HepG2 (cell line): ENCODE results near the gene NOX4. TPM values are rescaled to one million over a fixed set of nuclear protein-coding genes. Genes with fewer than 3 reads are reported as not detected.

Experiments
- ATAC-seq: fragments of 200-7000 bp; cut with Tn5 transposase; 3 replicates; pipeline ENCODE4 v1.9.1; 2020; ENCODE audit warnings: mild to moderate bottlenecking, moderate library complexity
- BruUV-seq: library from RNA; stranded (reverse); fragments of 400-500 nt; replicated peaks from 2 replicates; lab custom pipeline; 2021; lab: Mats Ljungman, UMichigan
- CTCF ChIA-PET: fragments of 300-600 bp; formaldehyde crosslinking; extraction: SDS; loops from one replicate; lab custom pipeline; 2021; ENCODE audit warnings: low total read pairs, inconsistent platforms, low intra/inter-chr PET ratio; lab: Yijun Ruan, JAX
- POLR2A ChIA-PET: fragments of 350-600 bp; sonication (Branson Sonifier 250); formaldehyde crosslinking; loops from one replicate; lab custom pipeline; 2020; ENCODE audit warnings: antibody characterized with exemption, inconsistent platforms; lab: Yijun Ruan, JAX
- DNase-seq: peaks from one replicate; pipeline ENCODE4 v3.0.0-alpha.2; 2015; ENCODE audit warnings: low spot score
- FAIRE-seq: peaks from 3 replicates; lab custom pipeline; 2011; peaks lifted over from hg19 to GRCh38; lab: Jason Lieb, UNC
- H2AFZ ChIP-seq: one replicate; pipeline ENCODE4 v1.6.1; 2011; ENCODE audit warnings: low read length, inconsistent platforms
- H3K27ac ChIP-seq: fragments of 300-600 bp; 3 replicates; pipeline ENCODE4 v1.8.0; 2011; ENCODE audit warnings: mixed run types, mild to moderate bottlenecking, mixed read lengths, low read length, inconsistent platforms; ENCODE audit not compliant: insufficient read depth; ENCODE audit errors: extremely low read length
- H3K27me3 ChIP-seq, 2 experiments: fragments of 200-600 bp in 1 of 2; 2 replicates in 1 of 2; 3 replicates in 1 of 2; pipeline versions ENCODE4 v1.6.0 to v1.8.0; 2011; ENCODE audit warnings: low read length in 2 of 2, mild to moderate bottlenecking in 2 of 2, moderate library complexity in 2 of 2, inconsistent platforms in 1 of 2; ENCODE audit not compliant: insufficient read depth in 2 of 2, control insufficient read depth in 1 of 2
- H3K36me3 ChIP-seq, 2 experiments: fragments of 200-600 bp in 1 of 2; replicated peaks in 1 of 2; 2 replicates in 1 of 2; 3 replicates in 1 of 2; pipeline versions ENCODE4 v1.5.1 to v1.8.0; 2011; ENCODE audit warnings: low read length in 2 of 2, inconsistent platforms in 1 of 2; ENCODE audit not compliant: insufficient read depth in 2 of 2, control insufficient read depth in 1 of 2
- H3K4me1 ChIP-seq: 2 replicates; pipeline ENCODE4 v1.5.1; 2012; ENCODE audit warnings: low read length, inconsistent platforms; ENCODE audit not compliant: insufficient read depth
- H3K4me2 ChIP-seq: 2 replicates; pipeline ENCODE4 v1.6.0; 2011; ENCODE audit warnings: low read depth, low read length, inconsistent platforms
- H3K4me3 ChIP-seq, 3 experiments: fragments of 200-600 bp in 1 of 3; sonication (generic), shearing (Covaris generic) in 1 of 3; replicated peaks in 1 of 3; 2 replicates each; pipeline ENCODE4 v1.5.1; 2011 to 2016; ENCODE audit warnings: low read length in 3 of 3, inconsistent platforms in 2 of 3, low read depth in 2 of 3, mild to moderate bottlenecking in 2 of 3, control low read depth in 1 of 3, mixed read lengths in 1 of 3; ENCODE audit not compliant: insufficient read depth in 1 of 3
- H3K79me2 ChIP-seq: one replicate; pipeline ENCODE4 v1.6.1; 2011; ENCODE audit warnings: low read length, inconsistent platforms; ENCODE audit not compliant: insufficient read depth
- H3K9ac ChIP-seq: 2 replicates; pipeline ENCODE4 v1.6.0; 2011; ENCODE audit warnings: mild to moderate bottlenecking, low read depth, low read length, inconsistent platforms; ENCODE audit not compliant: insufficient read depth
- H3K9me3 ChIP-seq: 2 replicates; pipeline ENCODE4 v1.5.1; 2012; ENCODE audit warnings: mild to moderate bottlenecking, low read length
- H4K20me1 ChIP-seq: 2 replicates; pipeline ENCODE4 v1.6.0; 2011; ENCODE audit warnings: inconsistent platforms, mild to moderate bottlenecking, low read length, moderate library complexity; ENCODE audit not compliant: insufficient read depth
- ATF7 ChIP-seq, 2 experiments: fragments of 450-650 bp in 1 of 2; sonication (generic) in 1 of 2; formaldehyde crosslinking in 1 of 2; IDR thresholded peaks; 2 replicates each; pipeline versions ENCODE4 v1.4.0 to v1.6.1; 2016 to 2020; ENCODE audit warnings: antibody characterized with exemption in 1 of 2, mild to moderate bottlenecking in 1 of 2, missing genetic modification reagents in 1 of 2
- BORCS8-MEF2B ChIP-seq: sonication (generic); formaldehyde crosslinking; IDR thresholded peaks from 2 replicates; pipeline ENCODE4 v1.8.0; 2022; ENCODE audit warnings: mild to moderate bottlenecking, missing genetic modification reagents
- CREB1 ChIP-seq, 2 experiments: fragments of 450-650 bp in 1 of 2; IDR thresholded peaks; 2 replicates each; pipeline ENCODE4 v1.6.1; 2016 to 2017; ENCODE audit warnings: control low read depth in 1 of 2, mild to moderate bottlenecking in 1 of 2, missing compliant biosample characterization in 1 of 2, missing genetic modification characterization in 1 of 2
- DNMT3B ChIP-seq: conservative IDR thresholded peaks from 2 replicates; pipeline ENCODE4 v1.6.1; 2016; ENCODE audit warnings: missing biosample characterization, control low read depth
- FOXK2 ChIP-seq: fragments of 450-650 bp; IDR thresholded peaks from 2 replicates; pipeline ENCODE4 v1.6.1; 2016
- HMGXB3 ChIP-seq: sonication (generic); formaldehyde crosslinking; IDR thresholded peaks from 2 replicates; pipeline ENCODE4 v1.4.0; 2020; ENCODE audit warnings: missing genetic modification reagents, borderline replicate concordance
- MEF2D ChIP-seq: sonication (generic); formaldehyde crosslinking; IDR thresholded peaks from 2 replicates; pipeline ENCODE4 v1.5.1; 2020; ENCODE audit warnings: mild to moderate bottlenecking, missing genetic modification reagents
- MTA1 ChIP-seq: sonication (generic); formaldehyde crosslinking; IDR thresholded peaks from 2 replicates; pipeline ENCODE4 v1.4.0; 2020; ENCODE audit warnings: missing genetic modification reagents, mild to moderate bottlenecking, borderline replicate concordance
- NFYB ChIP-seq: sonication (generic); formaldehyde crosslinking; IDR thresholded peaks from 2 replicates; pipeline ENCODE4 v1.4.0; 2020; ENCODE audit warnings: missing genetic modification reagents
- PHF20 ChIP-seq: sonication (generic); formaldehyde crosslinking; IDR thresholded peaks from 2 replicates; pipeline ENCODE4 v1.5.0; 2020; ENCODE audit warnings: mild to moderate bottlenecking, missing genetic modification reagents
- SCMH1 ChIP-seq: sonication (generic); formaldehyde crosslinking; IDR thresholded peaks from 2 replicates; pipeline ENCODE4 v1.9.0; 2021; ENCODE audit warnings: missing genetic modification reagents, mild to moderate bottlenecking, borderline replicate concordance
- ZBTB21 ChIP-seq: sonication (generic); formaldehyde crosslinking; IDR thresholded peaks from 2 replicates; pipeline ENCODE4 v1.4.0; 2020; ENCODE audit warnings: missing genetic modification reagents
- ZBTB25 ChIP-seq: IDR thresholded peaks from 2 replicates; pipeline ENCODE4 v1.6.1; 2018; ENCODE audit warnings: missing genetic modification reagents
- ZBTB7A ChIP-seq: sonication (generic); formaldehyde crosslinking; IDR thresholded peaks from 2 replicates; pipeline ENCODE4 v1.8.0; 2022; ENCODE audit warnings: mild to moderate bottlenecking, missing genetic modification reagents
- ZNF543 ChIP-seq: sonication (generic); formaldehyde crosslinking; IDR thresholded peaks from 2 replicates; pipeline ENCODE4 v1.4.0; 2020; ENCODE audit warnings: mild to moderate bottlenecking, missing genetic modification reagents
- WGBS: methylation state at CpG from one replicate; pipeline ENCODE4 v1.1.6; 2017; ENCODE audit warnings: low lambda C conversion rate; 5-methylcytosine and 5-hydroxymethylcytosine counted together
- in situ Hi-C: cut with HindIII; loops from 2 replicates; pipeline ENCODE4 v1.10.0; 2017; ENCODE audit warnings: low pct_unique_long_range_greater_than_20kb; ENCODE audit not compliant: extremely low pct_ligation_motif_present
- intact Hi-C: fragments of 100-400 bp; cut with micrococcal nuclease; formaldehyde crosslinking; loops from one replicate; pipeline ENCODE4 v1.10.0; 2022; ENCODE audit not compliant: unreplicated experiment
- polyA plus RNA-seq, 8 experiments: library from polyadenylated mRNA; depleted of rRNA in 3 of 8; stranded (reverse) in 7 of 8; unstranded in 1 of 8; fragments of >200 nt; fragmentation: Illumina TruSeq in 4 of 8; extraction: Trizol in 4 of 8; gene quantifications; 2 replicates each; pipeline versions ENCODE4 v1.2.1 to v1.2.3, GENCODE V29; 2011 to 2016; ENCODE audit warnings: low read depth in 4 of 8, missing spikeins in 1 of 8, mixed read lengths in 1 of 8; ENCODE audit not compliant: insufficient read depth in 1 of 8
- total RNA-seq, 5 experiments: library from RNA; depleted of rRNA; stranded (reverse); fragments of >200 nt; fragmentation: Illumina TruSeq; extraction: Trizol; gene quantifications; 2 replicates each; pipeline ENCODE4 v1.2.3, GENCODE V29; 2016; ENCODE audit warnings: low read depth in 1 of 5

Gene NOX4
- total and polyA plus RNA-seq, 2 of the 13 experiments (the other 11 are each of a cell fraction or from before 2014, with no cell fraction given): not detected

GRCh38 chr11:89457190-89457589 is 34.0 kb downstream of the NOX4 start:
- Histone ChIP-seq H3K4me2 (no peak overlapping the region), H4K20me1 (no peaks in the 10 kb centered on the region), H3K9me3 (no peaks in the 10 kb centered on the region), H3K27ac (no peak overlapping the region), H3K9ac (no peak overlapping the region), H3K36me3 (no peaks in the 10 kb centered on the region), H3K4me3 (no peak overlapping the region), H3K4me1 (no peaks in the 10 kb centered on the region), H3K79me2 (no peaks in the 10 kb centered on the region), H3K27me3 (no peaks in the 10 kb centered on the region), H2AFZ (no peak overlapping the region)
- no TSS peak for BruUV-seq
- no peak for DNase-seq
- WGBS: 0% methylated on average over 1 of the region's 4 CpGs
- ATAC-seq: no peak
- POLR2A ChIA-PET: no interaction called here
- in situ Hi-C loops: no loop called here
- CTCF ChIA-PET: no interaction called here
- FAIRE-seq: no peak
- intact Hi-C loops: no loop called here
- no peak for TF ChIP-seq HMGXB3 (CRISPR knock-in tag)

GRCh38 chr11:89456681-89457080 is 34.5 kb downstream of the NOX4 start:
- CTCF ChIA-PET: no interaction called here
- Histone ChIP-seq H4K20me1 (no peaks in the 10 kb centered on the region), H3K4me2 (no peak overlapping the region), H3K9me3 (no peaks in the 10 kb centered on the region), H2AFZ (no peak overlapping the region), H3K79me2 (no peaks in the 10 kb centered on the region), H3K27me3 (no peaks in the 10 kb centered on the region), H3K4me1 (no peaks in the 10 kb centered on the region), H3K4me3 (no peak overlapping the region), H3K36me3 (no peaks in the 10 kb centered on the region), H3K27ac (no peak overlapping the region), H3K9ac (no peak overlapping the region)
- 0% methylated on average over 1 of the region's 2 CpGs for WGBS
- in situ Hi-C loops (no loop called here), intact Hi-C loops (no loop called here)
- ATAC-seq (no peak), FAIRE-seq (no peak), DNase-seq (no peak)
- POLR2A ChIA-PET: no interaction called here
- no TSS peak for BruUV-seq
- TF ChIP-seq ZBTB21 (no peak), CREB1 (IDR thresholded peaks at IDR 0.05) (peak; percentile 66), CREB1 (CRISPR knock-in tag; IDR thresholded peaks at IDR 0.05) (no peak), BORCS8-MEF2B (CRISPR knock-in tag) (no peak), ZBTB25 (no peak), NFYB (CRISPR knock-in tag) (no peak), ZBTB7A (CRISPR knock-in tag) (no peak), MTA1 (no peak), FOXK2 (no peak), MEF2D (CRISPR knock-in tag) (no peak), ZNF543 (CRISPR knock-in tag) (no peak), SCMH1 (CRISPR knock-in tag) (no peak), ATF7 (IDR thresholded peaks at IDR 0.05) (peak; percentile 41; the same call in 1 of the 2 replicates), ATF7 (CRISPR knock-in tag; IDR thresholded peaks at IDR 0.05) (no peak), PHF20 (CRISPR knock-in tag) (no peak), DNMT3B (no peak)
